Activated naive CD8-positive, alpha-beta T cell treated with anti-CD3 and anti-CD28 coated beads, Interleukin-2, amount 10 ng/mL, durations not matched to agents 7 days and 5 days (primary cell): ENCODE measurements around the gene CCT5. TPM values are rescaled to one million over a fixed set of nuclear protein-coding genes. Genes with fewer than 3 reads are reported as not detected.

Experiments
- ATAC-seq: fragments of 150-1000 bp; cut with Tn5 transposase; one replicate; pipeline ENCODE4 v1.10.0; 2021; ENCODE audit warnings: low read depth, moderate library complexity
- POLR2A ChIA-PET: fragments of 350-600 bp; sonication (Branson Sonifier 250); formaldehyde crosslinking; loops from one replicate; lab custom pipeline; 2021; ENCODE audit warnings: antibody characterized with exemption; lab: Charles Lee
- DNase-seq: peaks from one replicate; pipeline ENCODE4 v3.0.0; 2021
- H3K27ac Mint-ChIP-seq: one replicate; pipeline ENCODE4 v1.8.0; 2022; ENCODE audit warnings: mild to moderate bottlenecking, mixed read lengths
- H3K27me3 Mint-ChIP-seq: one replicate; pipeline ENCODE4 v1.8.0; 2022; ENCODE audit warnings: mild to moderate bottlenecking, moderate library complexity, mixed read lengths
- H3K36me3 Mint-ChIP-seq: one replicate; pipeline ENCODE4 v1.8.0; 2021; ENCODE audit warnings: mild to moderate bottlenecking, mixed read lengths
- H3K4me1 Mint-ChIP-seq: one replicate; pipeline ENCODE4 v1.8.0; 2021; ENCODE audit warnings: mixed read lengths
- H3K4me3 Mint-ChIP-seq: one replicate; pipeline ENCODE4 v1.8.0; 2022; ENCODE audit warnings: mild to moderate bottlenecking, moderate library complexity, mixed read lengths
- H3K9me3 Mint-ChIP-seq: one replicate; pipeline ENCODE4 v1.8.0; 2021; ENCODE audit warnings: mixed read lengths
- total RNA-seq, 2 experiments: library from RNA; stranded (reverse); gene quantifications; one replicate each; pipeline ENCODE4 v1.2.3, GENCODE V29; 2021

Gene CCT5
- total RNA-seq, 2 experiments from 2014 or later = 170 to 182 TPM

DNA sequence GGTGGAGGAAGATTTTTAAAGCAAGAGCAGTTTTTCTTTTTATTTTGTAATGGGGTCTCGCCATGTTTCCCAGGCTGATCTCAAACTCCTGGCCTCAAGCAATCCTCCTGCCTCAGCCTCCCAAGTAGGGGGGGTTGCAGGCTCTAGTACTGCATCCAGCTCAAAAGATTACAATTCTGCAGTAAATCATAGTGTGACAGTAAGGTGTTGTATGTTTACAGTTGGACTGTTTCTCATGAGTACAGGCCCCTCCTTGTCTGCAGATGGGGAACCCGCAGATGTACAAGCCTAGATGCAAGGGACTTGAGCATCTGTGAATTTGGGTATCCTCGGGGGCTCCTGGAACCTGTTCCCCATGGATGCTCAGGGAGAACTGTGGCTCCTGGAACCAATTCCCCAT, 3.3 kb downstream of the CCT5 start:
- Mint-ChIP-seq H3K9me3 (no peaks in the 10 kb centered on the region), H3K27ac (no peak overlapping the region), H3K4me3 (no peak overlapping the region), H3K27me3 (no peaks in the 10 kb centered on the region), H3K4me1 (peaks cover 38% of the 10 kb centered on the region), H3K36me3 (peaks cover 27% of the 10 kb centered on the region)
- ATAC-seq = no peak
- no peak for DNase-seq
- POLR2A ChIA-PET = no interaction called here

- peaks cover 32% of the 10 kb centered on the region for H3K4me1 Mint-ChIP-seq
- no peak for ATAC-seq
- H3K4me3 Mint-ChIP-seq = no peak overlapping the region
- POLR2A ChIA-PET = no interaction called here
- H3K27me3 Mint-ChIP-seq = no peaks in the 10 kb centered on the region
- peaks cover 29% of the 10 kb centered on the region for H3K36me3 Mint-ChIP-seq
- DNase-seq = no peak
- no peak overlapping the region for H3K27ac Mint-ChIP-seq
- H3K9me3 Mint-ChIP-seq = no peaks in the 10 kb centered on the region
These were observed 4.6 kb downstream of the CCT5 start for GRCh38 chr5:10254686-10255085.

- ATAC-seq (no peak), DNase-seq (no peak)
- peaks cover 22% of the 10 kb centered on the region for H3K4me1 Mint-ChIP-seq
- H3K9me3 Mint-ChIP-seq = no peaks in the 10 kb centered on the region
- no peak overlapping the region for H3K4me3 Mint-ChIP-seq
- POLR2A ChIA-PET = no interaction called here
- H3K27me3 Mint-ChIP-seq = no peaks in the 10 kb centered on the region
- no peak overlapping the region for H3K27ac Mint-ChIP-seq
- peaks cover 33% of the 10 kb centered on the region for H3K36me3 Mint-ChIP-seq
These were observed 7.8 kb downstream of the CCT5 start for GRCh38 chr5:10257870-10258269.

- no peaks in the 10 kb centered on the region for H3K9me3 Mint-ChIP-seq
- H3K27me3 Mint-ChIP-seq = no peaks in the 10 kb centered on the region
- H3K4me3 Mint-ChIP-seq = no peak overlapping the region
- H3K4me1 Mint-ChIP-seq = peaks cover 10% of the 10 kb centered on the region
- peaks cover 36% of the 10 kb centered on the region for H3K36me3 Mint-ChIP-seq
- H3K27ac Mint-ChIP-seq = no peak overlapping the region
- DNase-seq (no peak), ATAC-seq (no peak)
- POLR2A ChIA-PET = interaction anchor here (1.6 kb wide), 1 partner anchor 10 kb away, joined by 3 read pairs; the partner anchor contains the start of genes ATPSCKMT and CCT5
These were observed 9.8 kb downstream of the CCT5 start for GRCh38 chr5:10259899-10260298.

DNA sequence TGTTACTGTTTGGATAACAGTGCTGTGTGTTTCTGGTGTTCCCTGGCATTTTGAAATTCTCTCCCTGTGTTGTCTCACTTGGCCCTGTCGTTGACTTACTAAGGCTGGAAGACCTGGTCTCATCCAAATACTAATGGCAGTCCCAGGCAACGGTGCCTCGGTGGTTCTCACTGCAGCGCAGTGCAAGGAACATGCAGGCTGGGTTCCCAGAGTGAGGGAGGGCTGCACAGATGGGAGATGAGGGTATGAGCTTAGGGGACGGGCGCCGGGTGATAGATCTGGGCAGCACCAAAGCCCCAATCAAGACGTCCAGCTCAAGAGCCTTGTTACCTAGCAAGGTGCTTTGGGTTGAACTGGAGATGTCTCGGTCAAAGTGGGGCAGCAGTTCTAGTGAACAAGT, 11.0 kb downstream of the CCT5 start:
- no peak overlapping the region for H3K27ac Mint-ChIP-seq
- no peak for DNase-seq
- POLR2A ChIA-PET = no interaction called here
- H3K27me3 Mint-ChIP-seq = no peaks in the 10 kb centered on the region
- no peak overlapping the region for H3K4me3 Mint-ChIP-seq
- ATAC-seq = no peak
- peaks cover 31% of the 10 kb centered on the region for H3K36me3 Mint-ChIP-seq
- H3K9me3 Mint-ChIP-seq = no peaks in the 10 kb centered on the region
- H3K4me1 Mint-ChIP-seq = peaks cover 7% of the 10 kb centered on the region

GRCh38 chr5:10262121-10262774, 12.2 kb downstream of the CCT5 start:
- no peak for DNase-seq
- POLR2A ChIA-PET = no interaction called here
- H3K9me3 Mint-ChIP-seq = no peaks in the 10 kb centered on the region
- no peak overlapping the region for H3K4me3 Mint-ChIP-seq
- no peaks in the 10 kb centered on the region for H3K27me3 Mint-ChIP-seq
- H3K36me3 Mint-ChIP-seq = peaks cover 32% of the 10 kb centered on the region
- H3K27ac Mint-ChIP-seq = no peak overlapping the region
- peaks cover 7% of the 10 kb centered on the region for H3K4me1 Mint-ChIP-seq
- no peak for ATAC-seq

DNA sequence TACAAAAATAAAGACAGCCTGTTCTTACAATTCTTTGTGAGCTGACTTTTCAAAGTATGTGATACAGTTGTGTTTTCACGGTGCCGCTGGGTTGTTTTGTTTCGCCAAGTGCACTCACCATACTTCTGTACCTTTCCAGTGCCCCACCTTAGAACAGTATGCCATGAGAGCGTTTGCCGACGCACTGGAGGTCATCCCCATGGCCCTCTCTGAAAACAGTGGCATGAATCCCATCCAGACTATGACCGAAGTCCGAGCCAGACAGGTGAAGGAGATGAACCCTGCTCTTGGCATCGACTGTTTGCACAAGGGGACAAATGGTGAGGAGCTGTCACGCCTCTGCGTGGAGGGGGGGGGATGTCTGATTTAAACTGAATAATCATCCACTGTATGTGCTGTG, 12.9 kb downstream of the CCT5 start:
- peaks cover 6% of the 10 kb centered on the region for H3K4me1 Mint-ChIP-seq
- POLR2A ChIA-PET = no interaction called here
- no peak for ATAC-seq
- H3K9me3 Mint-ChIP-seq = no peaks in the 10 kb centered on the region
- H3K4me3 Mint-ChIP-seq = no peak overlapping the region
- DNase-seq = no peak
- H3K27me3 Mint-ChIP-seq = no peaks in the 10 kb centered on the region
- peaks cover 32% of the 10 kb centered on the region for H3K36me3 Mint-ChIP-seq
- H3K27ac Mint-ChIP-seq = no peak overlapping the region

DNA sequence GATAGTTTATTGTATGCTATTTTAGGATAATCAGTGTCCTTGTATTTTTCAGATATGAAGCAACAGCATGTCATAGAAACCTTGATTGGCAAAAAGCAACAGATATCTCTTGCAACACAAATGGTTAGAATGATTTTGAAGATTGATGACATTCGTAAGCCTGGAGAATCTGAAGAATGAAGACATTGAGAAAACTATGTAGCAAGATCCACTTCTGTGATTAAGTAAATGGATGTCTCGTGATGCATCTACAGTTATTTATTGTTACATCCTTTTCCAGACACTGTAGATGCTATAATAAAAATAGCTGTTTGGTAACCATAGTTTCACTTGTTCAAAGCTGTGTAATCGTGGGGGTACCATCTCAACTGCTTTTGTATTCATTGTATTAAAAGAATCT, 14.5 kb downstream of the CCT5 start:
- Mint-ChIP-seq H3K36me3 (peaks cover 27% of the 10 kb centered on the region), H3K27me3 (no peaks in the 10 kb centered on the region), H3K9me3 (no peaks in the 10 kb centered on the region), H3K4me3 (no peak overlapping the region), H3K4me1 (peaks cover 6% of the 10 kb centered on the region), H3K27ac (peak overlapping the region; percentile 24)
- DNase-seq (no peak), ATAC-seq (no peak)
- POLR2A ChIA-PET = no interaction called here

GRCh38 chr5:10265245-10266109, 15.4 kb downstream of the CCT5 start:
- H3K27me3 Mint-ChIP-seq = peaks cover 5% of the 10 kb centered on the region
- H3K27ac Mint-ChIP-seq = peak overlapping the region; percentile 9
- no peaks in the 10 kb centered on the region for H3K9me3 Mint-ChIP-seq
- ATAC-seq (no peak), DNase-seq (no peak)
- H3K4me3 Mint-ChIP-seq = no peak overlapping the region
- H3K4me1 Mint-ChIP-seq = peaks cover 7% of the 10 kb centered on the region
- POLR2A ChIA-PET = interaction anchor here (0.7 kb wide), 1 partner anchor 16 kb away, joined by 3 read pairs; the partner anchor contains the start of genes ATPSCKMT and CCT5
- peaks cover 21% of the 10 kb centered on the region for H3K36me3 Mint-ChIP-seq

- ATAC-seq (no peak), DNase-seq (no peak)
- Mint-ChIP-seq H3K27me3 (peaks cover 10% of the 10 kb centered on the region), H3K4me1 (peaks cover 12% of the 10 kb centered on the region), H3K36me3 (peaks cover 18% of the 10 kb centered on the region), H3K4me3 (no peak overlapping the region), H3K9me3 (no peaks in the 10 kb centered on the region), H3K27ac (no peak overlapping the region)
- POLR2A ChIA-PET = no interaction called here
These were observed 16.1 kb downstream of the CCT5 start for GRCh38 chr5:10266137-10266536.

- POLR2A ChIA-PET = no interaction called here
- H3K4me3 Mint-ChIP-seq = no peak overlapping the region
- DNase-seq (no peak), ATAC-seq (no peak)
- H3K9me3 Mint-ChIP-seq = no peaks in the 10 kb centered on the region
- peaks cover 17% of the 10 kb centered on the region for H3K36me3 Mint-ChIP-seq
- H3K27ac Mint-ChIP-seq = no peak overlapping the region
- H3K4me1 Mint-ChIP-seq = peaks cover 10% of the 10 kb centered on the region
- H3K27me3 Mint-ChIP-seq = peaks cover 10% of the 10 kb centered on the region
These were observed 16.8 kb downstream of the CCT5 start for GRCh38 chr5:10266839-10267238.

GRCh38 chr5:10268100-10268499, 18.0 kb downstream of the CCT5 start:
- H3K4me3 Mint-ChIP-seq = no peak overlapping the region
- POLR2A ChIA-PET = no interaction called here
- H3K9me3 Mint-ChIP-seq = peaks cover 2% of the 10 kb centered on the region
- H3K4me1 Mint-ChIP-seq = peaks cover 18% of the 10 kb centered on the region
- H3K27me3 Mint-ChIP-seq = peaks cover 17% of the 10 kb centered on the region
- DNase-seq (no peak), ATAC-seq (no peak)
- no peak overlapping the region for H3K27ac Mint-ChIP-seq
- peaks cover 13% of the 10 kb centered on the region for H3K36me3 Mint-ChIP-seq

- H3K27ac Mint-ChIP-seq = peak overlapping the region; percentile 25
- POLR2A ChIA-PET = no interaction called here
- H3K27me3 Mint-ChIP-seq = peaks cover 25% of the 10 kb centered on the region
- peaks cover 2% of the 10 kb centered on the region for H3K36me3 Mint-ChIP-seq
- H3K4me3 Mint-ChIP-seq = no peak overlapping the region
- ATAC-seq (no peak), DNase-seq (no peak)
- H3K4me1 Mint-ChIP-seq = peaks cover 23% of the 10 kb centered on the region
- peaks cover 2% of the 10 kb centered on the region for H3K9me3 Mint-ChIP-seq
These were observed 22.2 kb downstream of the CCT5 start for GRCh38 chr5:10272053-10272874.
